Fibroblast of pulmonary artery (primary cell): ENCODE measurements around the gene FPR2.
A peak's percentile ranks its signal among the peaks of the same experiment; 100 is the strongest.

Source experiments
- DNase-seq: peaks from one replicate; pipeline ENCODE4 v3.0.0-alpha.2; 2010; ENCODE audit warnings: low read depth
- H3K4me3 ChIP-seq: replicated peaks from 2 replicates; pipeline ENCODE4 v1.5.1; 2011; ENCODE audit warnings: low read depth, mild to moderate bottlenecking, control low read depth, low read length, moderate library complexity
- CTCF ChIP-seq: IDR thresholded peaks from 2 replicates; pipeline ENCODE4 v1.5.1; 2011; ENCODE audit warnings: mild to moderate bottlenecking, control low read depth, low read length, inconsistent platforms; ENCODE audit errors: missing control alignments

Gene FPR2

GRCh38 chr19:51750400-51751094 is 10.4 kb upstream of the FPR2 start:
- no peak for DNase-seq
- H3K4me3 ChIP-seq: no peak overlapping the region
- TF ChIP-seq CTCF: no peak

- DNase-seq: peak; percentile 29
- no peak within 1 kb of the TSS for H3K4me3 ChIP-seq
- TF ChIP-seq CTCF: no peak
Measured at GRCh38 chr19:51751655-51752054, 9.3 kb upstream of the FPR2 start, which contains the start of gene FPR1. FPR1 (minus strand) TSS chr19:51751878; CDS start chr19:51746994, 4,884 bp downstream.

GRCh38 chr19:51754109-51754508 is 6.9 kb upstream of the FPR2 start:
- no peak overlapping the region for H3K4me3 ChIP-seq
- no peak for DNase-seq
- no peak for TF ChIP-seq CTCF

GRCh38 chr19:51754770-51755169 is 6.2 kb upstream of the FPR2 start:
- H3K4me3 ChIP-seq: no peak overlapping the region
- TF ChIP-seq CTCF: no peak
- no peak for DNase-seq

- no peak for TF ChIP-seq CTCF
- DNase-seq: no peak
- no peak overlapping the region for H3K4me3 ChIP-seq
Measured at GRCh38 chr19:51755571-51755970, 5.4 kb upstream of the FPR2 start.

- no peak overlapping the region for H3K4me3 ChIP-seq
- no peak for TF ChIP-seq CTCF
- no peak for DNase-seq
Measured at GRCh38 chr19:51761696-51762095, 716 bp downstream of the FPR2 start.

GRCh38 chr19:51765086-51765485 is 4.1 kb downstream of the FPR2 start:
- no peak for DNase-seq
- no peak overlapping the region for H3K4me3 ChIP-seq
- TF ChIP-seq CTCF: no peak
